ENCODE data around the gene CCDC88A. TPM values are rescaled to one million over a fixed set of nuclear protein-coding genes. Genes with fewer than 3 reads are reported as not detected.

The CCDC88A gene
- total and polyA plus RNA-seq, 2 experiments from 2014 or later, result 12.2 to 31.0 TPM

- Histone ChIP-seq H3K27ac (no peak overlapping the region), H3K9me3 (ENCODE audit: low read depth) (no peaks in the 10 kb centered on the region), H2AFZ (no peak overlapping the region), H3K4me3 (no peak overlapping the region), H4K20me1 (ENCODE audit: insufficient read depth, poor library complexity, severe bottlenecking) (no peaks in the 10 kb centered on the region), H3K27me3 (no peaks in the 10 kb centered on the region), H3K9me2 (replicated peaks; ENCODE audit: insufficient read depth) (no peaks in the 10 kb centered on the region), H3K36me3 (replicated peaks; ENCODE audit: insufficient read depth, low read depth) (no peaks in the 10 kb centered on the region), H3K79me2 (no peaks in the 10 kb centered on the region), H3K4me2 (no peak overlapping the region), H3K4me1 (ENCODE audit: insufficient read depth) (no peaks in the 10 kb centered on the region)
- WGBS (ENCODE audit: low lambda C conversion rate, missing lambda C conversion rate), result 93% methylated on average over 3 of the region's 3 CpGs
- no peak for DNase-seq (ENCODE audit: low spot score)
- TF ChIP-seq EZH2 (IDR thresholded peaks at IDR 0.05; ENCODE audit: borderline replicate concordance), result no peak
- TF ChIP-seq EZH2phosphoT487 (IDR thresholded peaks at IDR 0.05; ENCODE audit: low read depth, severe bottlenecking, unreplicated experiment), result no peak
- TF ChIP-seq CTCF (IDR thresholded peaks at IDR 0.05; ENCODE audit: poor library complexity), result no peak
These were observed 55.2 kb downstream of the CCDC88A start for GRCh38 chr2:55364189-55365055.

- TF ChIP-seq EZH2 (IDR thresholded peaks at IDR 0.05; ENCODE audit: borderline replicate concordance) (no peak), CTCF (IDR thresholded peaks at IDR 0.05; ENCODE audit: poor library complexity) (no peak), EZH2phosphoT487 (IDR thresholded peaks at IDR 0.05; ENCODE audit: low read depth, severe bottlenecking, unreplicated experiment) (no peak)
- no peak overlapping the region for H3K4me3 ChIP-seq
- 98% methylated on average over 3 of the region's 3 CpGs for WGBS (ENCODE audit: low lambda C conversion rate, missing lambda C conversion rate)
- no peaks in the 10 kb centered on the region for H3K4me1 ChIP-seq (ENCODE audit: insufficient read depth)
- H3K9me3 ChIP-seq (ENCODE audit: low read depth), result no peaks in the 10 kb centered on the region
- no peak for DNase-seq (ENCODE audit: low spot score)
- H3K4me2 ChIP-seq, result no peak overlapping the region
- no peaks in the 10 kb centered on the region for H3K9me2 ChIP-seq (replicated peaks; ENCODE audit: insufficient read depth)
- H3K79me2 ChIP-seq, result no peaks in the 10 kb centered on the region
- H2AFZ ChIP-seq, result no peak overlapping the region
- no peaks in the 10 kb centered on the region for H4K20me1 ChIP-seq (ENCODE audit: insufficient read depth, poor library complexity, severe bottlenecking)
- H3K36me3 ChIP-seq (replicated peaks; ENCODE audit: insufficient read depth, low read depth), result no peaks in the 10 kb centered on the region
- H3K27ac ChIP-seq, result no peak overlapping the region
- no peaks in the 10 kb centered on the region for H3K27me3 ChIP-seq
These were observed 56.0 kb downstream of the CCDC88A start for GRCh38 chr2:55363636-55364035.

- Histone ChIP-seq H3K27ac (no peak overlapping the region), H2AFZ (no peak overlapping the region), H3K9me3 (ENCODE audit: low read depth) (no peaks in the 10 kb centered on the region), H3K9me2 (replicated peaks; ENCODE audit: insufficient read depth) (no peaks in the 10 kb centered on the region), H3K79me2 (no peaks in the 10 kb centered on the region), H3K36me3 (replicated peaks; ENCODE audit: insufficient read depth, low read depth) (no peaks in the 10 kb centered on the region), H4K20me1 (ENCODE audit: insufficient read depth, poor library complexity, severe bottlenecking) (no peaks in the 10 kb centered on the region), H3K4me3 (no peak overlapping the region), H3K4me1 (ENCODE audit: insufficient read depth) (no peaks in the 10 kb centered on the region), H3K4me2 (no peak overlapping the region), H3K27me3 (no peaks in the 10 kb centered on the region)
- no peak for TF ChIP-seq EZH2 (IDR thresholded peaks at IDR 0.05; ENCODE audit: borderline replicate concordance)
- no peak for TF ChIP-seq EZH2phosphoT487 (IDR thresholded peaks at IDR 0.05; ENCODE audit: low read depth, severe bottlenecking, unreplicated experiment)
- TF ChIP-seq CTCF (IDR thresholded peaks at IDR 0.05; ENCODE audit: poor library complexity), result no peak
- no peak for DNase-seq (ENCODE audit: low spot score)
- WGBS (ENCODE audit: low lambda C conversion rate, missing lambda C conversion rate), result 93% methylated on average over 5 of the region's 5 CpGs
These were observed 58.0 kb downstream of the CCDC88A start for GRCh38 chr2:55361465-55362189.

Data from hepatocyte (in vitro differentiated cells).